H1 (cell line): ENCODE data around the gene CACNA1E. TPM values are rescaled to one million over a fixed set of nuclear protein-coding genes. Genes with fewer than 3 reads are reported as not detected.

Source experiments
- CTCF ChIA-PET: fragments of 300-600 bp; sonication (Branson Sonifier 250); formaldehyde crosslinking; loops from one replicate; lab custom pipeline; 2021; ENCODE audit not compliant: partially characterized antibody; lab: Charles Lee
- POLR2A ChIA-PET: fragments of 300-600 bp; sonication (Branson Sonifier 250); formaldehyde crosslinking; loops from one replicate; lab custom pipeline; 2021; ENCODE audit warnings: inconsistent platforms; ENCODE audit not compliant: partially characterized antibody; lab: Charles Lee
- DNase-seq, 2 experiments: peaks; one replicate each; pipeline versions ENCODE4 v3.0.0 to v3.0.0-alpha.2; 2010 to 2022; ENCODE audit warnings: low spot score in 2 of 2, low read depth in 1 of 2, mixed read lengths in 1 of 2
- FAIRE-seq: peaks from 2 replicates; lab custom pipeline; 2011; peaks lifted over from hg19 to GRCh38; lab: Jason Lieb, UNC
- H2AFZ ChIP-seq: 2 replicates; pipeline ENCODE4 v1.8.1; 2012; ENCODE audit warnings: low read length, inconsistent platforms
- H2AK5ac ChIP-seq: 2 replicates; pipeline ENCODE4 v1.6.1; 2013; ENCODE audit warnings: low read depth, low read length
- H2BK120ac ChIP-seq: replicated peaks from 2 replicates; pipeline ENCODE3; 2013; ENCODE audit warnings: low read depth, low read length, inconsistent platforms
- H2BK12ac ChIP-seq: 2 replicates; pipeline ENCODE4 v1.6.1; 2013; ENCODE audit warnings: low read depth, low read length
- H2BK15ac ChIP-seq: 2 replicates; pipeline ENCODE4 v1.6.1; 2013; ENCODE audit warnings: low read length
- H2BK20ac ChIP-seq: 2 replicates; pipeline ENCODE4 v1.6.1; 2013; ENCODE audit warnings: low read length
- H2BK5ac ChIP-seq: 2 replicates; pipeline ENCODE4 v1.6.1; 2013; ENCODE audit warnings: low read depth, low read length
- H3K14ac ChIP-seq: 2 replicates; pipeline ENCODE4 v1.6.1; 2013; ENCODE audit warnings: inconsistent platforms; ENCODE audit not compliant: insufficient read length
- H3K18ac ChIP-seq: 2 replicates; pipeline ENCODE4 v1.6.1; 2013; ENCODE audit warnings: low read length; ENCODE audit errors: extremely low read depth
- H3K23ac ChIP-seq: 2 replicates; pipeline ENCODE4 v1.6.1; 2013; ENCODE audit warnings: inconsistent platforms; ENCODE audit not compliant: insufficient read length
- H3K23me2 ChIP-seq: 2 replicates; pipeline ENCODE4 v1.6.1; 2013; ENCODE audit warnings: low read depth, low read length
- H3K27ac ChIP-seq: 2 replicates; pipeline ENCODE4 v1.6.1; 2011; ENCODE audit warnings: low read depth, low read length, inconsistent platforms
- H3K27me3 ChIP-seq, 4 experiments: replicated peaks in 1 of 4; 1 replicate in 1 of 4; 2 replicates in 3 of 4; pipeline versions ENCODE4 v1.6.1 to v1.8.1; 2011 to 2013; ENCODE audit warnings: low read length in 3 of 4, mild to moderate bottlenecking in 3 of 4, inconsistent platforms in 2 of 4, mixed read lengths in 2 of 4, moderate library complexity in 1 of 4; ENCODE audit not compliant: control insufficient read depth in 3 of 4, insufficient read depth in 3 of 4; ENCODE audit errors: extremely low read depth in 1 of 4
- H3K36me3 ChIP-seq, 4 experiments: 2 replicates each; pipeline versions ENCODE4 v1.6.1 to v1.8.1; 2011 to 2013; ENCODE audit warnings: mild to moderate bottlenecking in 4 of 4, low read length in 3 of 4, moderate library complexity in 2 of 4, control low read depth in 1 of 4, inconsistent platforms in 1 of 4; ENCODE audit not compliant: insufficient read depth in 4 of 4, control insufficient read depth in 2 of 4
- H3K4ac ChIP-seq: replicated peaks from 2 replicates; pipeline ENCODE3; 2013; ENCODE audit warnings: low read length, low read depth, mixed read lengths, inconsistent platforms; ENCODE audit not compliant: insufficient read length
- H3K4me1 ChIP-seq, 4 experiments: replicated peaks in 1 of 4; 1 replicate in 1 of 4; 2 replicates in 3 of 4; pipeline versions ENCODE4 v1.6.1 to v1.8.1; 2011 to 2013; ENCODE audit warnings: low read length in 3 of 4, inconsistent platforms in 2 of 4, mixed read lengths in 1 of 4; ENCODE audit not compliant: insufficient read depth in 4 of 4, control insufficient read depth in 3 of 4
- H3K4me2 ChIP-seq, 2 experiments: 2 replicates each; pipeline versions ENCODE4 v1.6.1 to v1.8.1; 2011 to 2013; ENCODE audit warnings: low read depth in 2 of 2, low read length in 2 of 2, control low read depth in 1 of 2, inconsistent platforms in 1 of 2, mild to moderate bottlenecking in 1 of 2; ENCODE audit not compliant: insufficient read depth in 1 of 2
- H3K4me3 ChIP-seq, 4 experiments: fragments of 200-600, 300-600 bp in 1 of 4; sonication (generic), shearing (Covaris generic), sonication (Bioruptor Twin) in 1 of 4; 2 replicates each; pipeline versions ENCODE4 v1.5.1 to v1.8.1; 2011 to 2016; ENCODE audit warnings: low read length in 4 of 4, low read depth in 3 of 4, control low read depth in 2 of 4, inconsistent platforms in 2 of 4, mild to moderate bottlenecking in 2 of 4, mixed read lengths in 1 of 4, moderate library complexity in 1 of 4; ENCODE audit not compliant: insufficient read depth in 2 of 4; ENCODE audit errors: extremely low read depth in 1 of 4
- H3K56ac ChIP-seq: replicated peaks from 2 replicates; pipeline ENCODE3; 2013; ENCODE audit warnings: low read depth, mild to moderate bottlenecking, mixed read lengths, low read length, inconsistent platforms; ENCODE audit not compliant: insufficient read length
- H3K79me1 ChIP-seq: 2 replicates; pipeline ENCODE4 v1.6.1; 2013; ENCODE audit warnings: low read depth, low read length, control low read depth
- H3K79me2 ChIP-seq, 2 experiments: 2 replicates each; pipeline versions ENCODE4 v1.6.1 to v1.8.1; 2012 to 2013; ENCODE audit warnings: low read length in 2 of 2, mild to moderate bottlenecking in 2 of 2, inconsistent platforms in 1 of 2; ENCODE audit not compliant: insufficient read depth in 2 of 2, control insufficient read depth in 1 of 2
- H3K9ac ChIP-seq, 4 experiments: replicated peaks in 1 of 4; 1 replicate in 1 of 4; 2 replicates in 3 of 4; pipeline versions ENCODE4 v1.6.1 to v1.8.1; 2011 to 2013; ENCODE audit warnings: low read depth in 3 of 4, low read length in 3 of 4, control low read depth in 2 of 4, mild to moderate bottlenecking in 2 of 4, moderate library complexity in 2 of 4, inconsistent platforms in 1 of 4; ENCODE audit errors: extremely low read depth in 1 of 4
- H3K9me3 ChIP-seq, 2 experiments: 2 replicates each; pipeline versions ENCODE4 v1.6.1 to v1.8.1; 2012 to 2013; ENCODE audit warnings: mild to moderate bottlenecking in 2 of 2, moderate library complexity in 2 of 2, control low read depth in 1 of 2, inconsistent platforms in 1 of 2, low read depth in 1 of 2, low read length in 1 of 2, mixed read lengths in 1 of 2; ENCODE audit not compliant: insufficient read depth in 2 of 2
- H4K20me1 ChIP-seq, 2 experiments: replicated peaks in 1 of 2; 2 replicates each; pipeline versions ENCODE3 to v1.8.1; 2011 to 2013; ENCODE audit warnings: inconsistent platforms in 2 of 2, low read length in 2 of 2, mild to moderate bottlenecking in 1 of 2; ENCODE audit not compliant: insufficient read depth in 2 of 2, control insufficient read depth in 1 of 2
- H4K5ac ChIP-seq: 2 replicates; pipeline ENCODE4 v1.6.1; 2013; ENCODE audit warnings: low read length, low read depth, mixed read lengths, inconsistent platforms; ENCODE audit not compliant: insufficient read length
- H4K8ac ChIP-seq: 2 replicates; pipeline ENCODE4 v1.8.0; 2013; ENCODE audit warnings: mild to moderate bottlenecking, moderate library complexity, low read length, inconsistent platforms; ENCODE audit not compliant: insufficient read depth; ENCODE audit errors: extremely low read depth
- H4K91ac ChIP-seq: replicated peaks from 2 replicates; pipeline ENCODE3; 2013; ENCODE audit warnings: low read length, mixed read lengths, inconsistent platforms; ENCODE audit not compliant: insufficient read length
- ASH2L ChIP-seq: fragments of 200-600, 300-600 bp; sonication (generic); IDR thresholded peaks from one replicate; pipeline ENCODE4 v1.7.1; 2017; ENCODE audit warnings: low read length
- CREB1 ChIP-seq: IDR thresholded peaks from 2 replicates; pipeline ENCODE4 v1.6.1; 2012; ENCODE audit warnings: inconsistent platforms
- EZH2 ChIP-seq: fragments of 200-600 bp; sonication (generic); IDR thresholded peaks from 2 replicates; pipeline ENCODE4 v1.7.1; 2012; ENCODE audit warnings: low read depth, mild to moderate bottlenecking, moderate library complexity, low read length, inconsistent platforms; ENCODE audit not compliant: severe bottlenecking
- RAD21 ChIP-seq, 2 experiments: IDR thresholded peaks in 1 of 2; conservative IDR thresholded peaks in 1 of 2; 2 replicates each; pipeline ENCODE4 v1.6.1; 2011; ENCODE audit warnings: low read depth in 2 of 2, low read length in 2 of 2, improper control_type of control experiment in 1 of 2, inconsistent platforms in 1 of 2, mild to moderate bottlenecking in 1 of 2, moderate library complexity in 1 of 2
- WGBS, 2 experiments: shearing (Covaris generic) in 1 of 2; methylation state at CpG; one replicate each; pipeline versions ENCODE4 v1.1.6 to v1.1.7; 2013 to 2015; ENCODE audit warnings: low lambda C conversion rate in 2 of 2, mixed read lengths in 2 of 2, inconsistent platforms in 1 of 2, low coverage in 1 of 2, missing lambda C conversion rate in 1 of 2; ENCODE audit not compliant: insufficient replicate concordance in 2 of 2, insufficient coverage in 1 of 2, insufficient read length in 1 of 2; ENCODE audit errors: extremely low coverage in 1 of 2, missing lambda C conversion rate in 1 of 2; 5-methylcytosine and 5-hydroxymethylcytosine counted together
- polyA plus RNA-seq, 7 experiments: library from polyadenylated mRNA; depleted of rRNA in 3 of 7; stranded (reverse) in 5 of 7; unstranded in 2 of 7; fragments of >200 nt in 5 of 7; fragments of 200-250 nt in 2 of 7; gene quantifications; 1 replicate in 5 of 7; 2 replicates in 1 of 7; 4 replicates in 1 of 7; pipeline versions ENCODE4 v1.2.1 to v1.2.3, GENCODE V29; 2011 to 2013; ENCODE audit warnings: missing spikeins in 2 of 7, mixed read lengths in 2 of 7
- total RNA-seq: library from RNA; stranded (reverse); fragmentation: NEBNext Ultra II Directional; extraction: Animal tissue kit (Norgen Biotek cat#: 25700); gene quantifications from 2 replicates; pipeline ENCODE4 v1.2.1, GENCODE V29; 2021

CACNA1E gene
- total and polyA plus RNA-seq, 2 of the 8 experiments (the other 6 are each of a cell fraction or from before 2014, with no cell fraction given): 0.98 to 1.3 TPM

- Histone ChIP-seq H3K79me2 (no peaks in the 10 kb centered on the region), H3K9me3 (no peaks in the 10 kb centered on the region), H3K27me3 (no peaks in the 10 kb centered on the region), H3K23ac (no peak overlapping the region), H4K8ac (no peak overlapping the region), H2AK5ac (no peak overlapping the region), H2BK12ac (no peak overlapping the region), H3K79me1 (no peaks in the 10 kb centered on the region), H3K4ac (no peak overlapping the region), H4K91ac (no peak overlapping the region), H3K36me3 (no peaks in the 10 kb centered on the region), H3K23me2 (no peaks in the 10 kb centered on the region), H4K20me1 (no peaks in the 10 kb centered on the region), H2BK5ac (no peak overlapping the region), H2BK20ac (no peak overlapping the region), H3K56ac (no peak overlapping the region), H3K4me1 (peaks cover 0 to 3% (median under 1%) of the 10 kb centered on the region in 4 experiments; a peak in 1 of 7 replicates), H2BK120ac (no peak overlapping the region), H3K4me2 (no peak overlapping the region), H4K5ac (no peak overlapping the region), H3K27ac (no peak overlapping the region), H3K14ac (no peak overlapping the region), H3K4me3 (no peak overlapping the region), H3K9ac (no peak overlapping the region), H2BK15ac (no peak overlapping the region), H3K18ac (no peak overlapping the region), H2AFZ (no peak overlapping the region)
- ChIA-PET POLR2A (no interaction called here), CTCF (interaction anchor here (0.5 to 3.5 kb wide), 8 partner anchors 8 to 420 kb away, joined by 3 to 16 read pairs (median 4); no protein-coding TSS in a partner anchor)
- no peak for TF ChIP-seq ASH2L
- TF ChIP-seq CREB1: no peak
- no peak for TF ChIP-seq EZH2
- TF ChIP-seq RAD21 (IDR thresholded peaks at IDR 0.05 in 1 of 2, conservative IDR thresholded peaks at IDR 0.05 in 1 of 2; ENCODE audit: low read depth in 2 of 2, low read length in 2 of 2): peak in 1 of 2 experiments; percentile 45; a peak in 1 of 4 replicates
- WGBS, 2 experiments: 70% methylated on average over 5 of the region's 5 CpGs; no CpG with 5 or more reads in 1 of the 2 experiments
- FAIRE-seq (no peak), DNase-seq (no peak)
Observed at GRCh38 chr1:181517181-181517875, 34.0 kb downstream of the CACNA1E start.
